GM12874 (cell line): ENCODE measurements around the gene GPR65.

Experiments used
- TF ChIP-seq, protein P1 (sequence below): IDR thresholded peaks from 2 replicates; pipeline ENCODE4 v1.5.1; 2011; ENCODE audit warnings: low read depth, mild to moderate bottlenecking, control low read depth, low read length, moderate library complexity; ENCODE audit not compliant: insufficient read depth

Gene GPR65

DNA sequence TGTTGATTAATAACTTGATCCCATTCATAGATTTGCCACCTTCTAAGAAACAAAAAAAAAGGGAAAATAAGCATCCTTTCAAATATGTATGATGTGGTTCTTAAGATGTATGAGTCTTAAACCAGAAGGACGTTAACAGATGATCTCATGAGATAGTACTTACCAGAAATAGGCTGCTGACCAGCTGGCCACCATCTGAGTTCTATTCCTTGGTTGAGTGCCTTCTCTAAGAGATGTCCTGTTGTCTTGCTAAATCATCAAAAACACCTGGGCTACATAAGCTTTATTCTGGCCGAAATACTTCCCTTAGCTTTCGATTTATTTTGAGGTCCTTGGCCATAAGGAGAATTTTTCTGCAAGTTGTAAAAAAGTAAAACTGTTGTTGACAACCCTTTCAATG is 55.6 kb downstream of the GPR65 start:
- TF ChIP-seq, protein P1, sequence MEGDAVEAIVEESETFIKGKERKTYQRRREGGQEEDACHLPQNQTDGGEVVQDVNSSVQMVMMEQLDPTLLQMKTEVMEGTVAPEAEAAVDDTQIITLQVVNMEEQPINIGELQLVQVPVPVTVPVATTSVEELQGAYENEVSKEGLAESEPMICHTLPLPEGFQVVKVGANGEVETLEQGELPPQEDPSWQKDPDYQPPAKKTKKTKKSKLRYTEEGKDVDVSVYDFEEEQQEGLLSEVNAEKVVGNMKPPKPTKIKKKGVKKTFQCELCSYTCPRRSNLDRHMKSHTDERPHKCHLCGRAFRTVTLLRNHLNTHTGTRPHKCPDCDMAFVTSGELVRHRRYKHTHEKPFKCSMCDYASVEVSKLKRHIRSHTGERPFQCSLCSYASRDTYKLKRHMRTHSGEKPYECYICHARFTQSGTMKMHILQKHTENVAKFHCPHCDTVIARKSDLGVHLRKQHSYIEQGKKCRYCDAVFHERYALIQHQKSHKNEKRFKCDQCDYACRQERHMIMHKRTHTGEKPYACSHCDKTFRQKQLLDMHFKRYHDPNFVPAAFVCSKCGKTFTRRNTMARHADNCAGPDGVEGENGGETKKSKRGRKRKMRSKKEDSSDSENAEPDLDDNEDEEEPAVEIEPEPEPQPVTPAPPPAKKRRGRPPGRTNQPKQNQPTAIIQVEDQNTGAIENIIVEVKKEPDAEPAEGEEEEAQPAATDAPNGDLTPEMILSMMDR, result no peak

DNA sequence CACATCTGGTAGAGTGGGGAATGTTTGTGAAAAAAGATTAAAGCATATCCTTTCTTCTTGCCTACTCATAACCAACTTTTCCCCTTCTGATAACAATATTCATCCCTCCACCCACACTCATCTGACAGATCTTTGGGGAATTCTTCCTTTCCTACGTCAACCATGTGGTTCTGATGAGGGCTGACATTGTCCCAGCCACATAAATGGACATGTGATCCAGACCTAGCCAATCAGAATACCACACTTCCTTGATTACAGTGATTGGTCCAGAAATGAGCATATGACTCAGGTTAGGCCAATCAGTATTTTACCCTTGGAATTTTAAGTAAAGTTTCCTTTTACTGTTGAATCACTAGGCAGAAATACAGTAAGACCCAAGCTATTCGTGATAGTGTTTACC is 58.9 kb downstream of the GPR65 start:
- TF ChIP-seq, protein P1, result no peak
